ENCODE measurements around the gene LEMD3. TPM values are rescaled to one million over a fixed set of nuclear protein-coding genes. Genes with fewer than 3 reads are reported as not detected.

LEMD3 gene
- total RNA-seq, 4 donors from 2014 or later: 16.1 to 46.6 (median 30.0) TPM

DNA sequence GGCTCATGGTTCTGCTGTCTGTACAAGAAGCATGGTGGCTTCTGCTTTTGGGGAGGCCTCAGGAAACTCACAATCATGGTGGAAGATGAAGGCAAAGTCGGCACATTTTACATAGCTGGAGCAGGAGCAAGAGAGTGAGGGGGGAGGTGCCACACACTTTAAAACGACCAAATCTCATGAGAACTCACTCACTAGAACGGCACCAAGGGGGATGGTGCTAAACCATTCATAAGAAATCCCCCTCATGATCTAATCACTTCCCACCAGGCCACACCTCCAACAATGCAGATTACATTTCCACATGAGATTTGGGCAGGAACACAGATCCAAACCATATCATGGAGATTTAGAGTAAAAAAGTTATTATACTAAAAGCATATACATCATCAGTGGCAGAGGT, 13.6 kb upstream of the LEMD3 start:
- Histone ChIP-seq H3K4me1 (no peaks in the 10 kb centered on the region), H3K36me3 (no peaks in the 10 kb centered on the region), H3K4me3 (no peak overlapping the region), H3K27me3 (peaks cover 0 to 24% (median 0%) of the 10 kb centered on the region in 4 donors), H3K27ac (no peak overlapping the region), H3K9me3 (no peaks in the 10 kb centered on the region)
- intact Hi-C loops (cut with DNase I): no loop called here
- no peak for DNase-seq
- 53 to 71% methylated on average over 3 of the region's 3 CpGs for WGBS, 2 donors
- TF ChIP-seq, protein P1, sequence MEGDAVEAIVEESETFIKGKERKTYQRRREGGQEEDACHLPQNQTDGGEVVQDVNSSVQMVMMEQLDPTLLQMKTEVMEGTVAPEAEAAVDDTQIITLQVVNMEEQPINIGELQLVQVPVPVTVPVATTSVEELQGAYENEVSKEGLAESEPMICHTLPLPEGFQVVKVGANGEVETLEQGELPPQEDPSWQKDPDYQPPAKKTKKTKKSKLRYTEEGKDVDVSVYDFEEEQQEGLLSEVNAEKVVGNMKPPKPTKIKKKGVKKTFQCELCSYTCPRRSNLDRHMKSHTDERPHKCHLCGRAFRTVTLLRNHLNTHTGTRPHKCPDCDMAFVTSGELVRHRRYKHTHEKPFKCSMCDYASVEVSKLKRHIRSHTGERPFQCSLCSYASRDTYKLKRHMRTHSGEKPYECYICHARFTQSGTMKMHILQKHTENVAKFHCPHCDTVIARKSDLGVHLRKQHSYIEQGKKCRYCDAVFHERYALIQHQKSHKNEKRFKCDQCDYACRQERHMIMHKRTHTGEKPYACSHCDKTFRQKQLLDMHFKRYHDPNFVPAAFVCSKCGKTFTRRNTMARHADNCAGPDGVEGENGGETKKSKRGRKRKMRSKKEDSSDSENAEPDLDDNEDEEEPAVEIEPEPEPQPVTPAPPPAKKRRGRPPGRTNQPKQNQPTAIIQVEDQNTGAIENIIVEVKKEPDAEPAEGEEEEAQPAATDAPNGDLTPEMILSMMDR (IDR thresholded peaks at IDR 0.05): no peak
- TF ChIP-seq POLR2A (IDR thresholded peaks at IDR 0.05): no peak

GRCh38 chr12:65156366-65156841, 13.0 kb upstream of the LEMD3 start:
- H3K4me1 ChIP-seq: no peaks in the 10 kb centered on the region
- intact Hi-C loops (cut with DNase I): no loop called here
- H3K9me3 ChIP-seq: no peaks in the 10 kb centered on the region
- no peak overlapping the region for H3K4me3 ChIP-seq
- no peaks in the 10 kb centered on the region for H3K36me3 ChIP-seq
- DNase-seq: no peak
- 48 to 61% methylated on average over 2 of the region's 2 CpGs for WGBS, 2 donors
- no peak for TF ChIP-seq POLR2A (IDR thresholded peaks at IDR 0.05)
- TF ChIP-seq, protein P1 (IDR thresholded peaks at IDR 0.05): no peak
- peaks cover 0 to 24% (median 0%) of the 10 kb centered on the region in 4 donors for H3K27me3 ChIP-seq
- H3K27ac ChIP-seq: no peak overlapping the region

GRCh38 chr12:65157091-65157490, 12.3 kb upstream of the LEMD3 start:
- no peak for DNase-seq
- TF ChIP-seq, protein P1 (IDR thresholded peaks at IDR 0.05): no peak
- TF ChIP-seq POLR2A (IDR thresholded peaks at IDR 0.05): no peak
- H3K4me1 ChIP-seq: no peaks in the 10 kb centered on the region
- peaks cover 0 to 24% (median 0%) of the 10 kb centered on the region in 4 donors for H3K27me3 ChIP-seq
- H3K36me3 ChIP-seq: no peaks in the 10 kb centered on the region
- no peaks in the 10 kb centered on the region for H3K9me3 ChIP-seq
- intact Hi-C loops (cut with DNase I): no loop called here
- no peak overlapping the region for H3K4me3 ChIP-seq
- 88 to 93% methylated on average over 4 of the region's 4 CpGs for WGBS, 2 donors
- H3K27ac ChIP-seq: no peak overlapping the region

GRCh38 chr12:65162609-65163008, 6.8 kb upstream of the LEMD3 start:
- H3K9me3 ChIP-seq: no peaks in the 10 kb centered on the region
- H3K27ac ChIP-seq: no peak overlapping the region
- no peaks in the 10 kb centered on the region for H3K4me1 ChIP-seq
- H3K4me3 ChIP-seq: no peak overlapping the region
- peaks cover 0 to 44% (median 0%) of the 10 kb centered on the region in 4 donors for H3K27me3 ChIP-seq
- no peaks in the 10 kb centered on the region for H3K36me3 ChIP-seq
- DNase-seq: no peak
- TF ChIP-seq, protein P1 (IDR thresholded peaks at IDR 0.05): no peak
- TF ChIP-seq POLR2A (IDR thresholded peaks at IDR 0.05): no peak
- intact Hi-C loops (cut with DNase I): no loop called here
- WGBS, 2 donors: 82 to 100% methylated on average over 1 of the region's 1 CpG

GRCh38 chr12:65164244-65164643, 5.1 kb upstream of the LEMD3 start:
- DNase-seq: no peak

More at GRCh38 chr12:65164244-65164643, 5.1 kb upstream of the LEMD3 start:
- Histone ChIP-seq H3K4me1 (peaks cover 0 to 9% (median 3%) of the 10 kb centered on the region in 3 donors), H3K9me3 (no peaks in the 10 kb centered on the region), H3K4me3 (no peak overlapping the region), H3K27me3 (peaks cover 0 to 44% (median 0%) of the 10 kb centered on the region in 4 donors), H3K27ac (no peak overlapping the region), H3K36me3 (no peaks in the 10 kb centered on the region)
- 90 to 100% methylated on average over 2 of the region's 2 CpGs for WGBS, 2 donors
- intact Hi-C loops (cut with DNase I): no loop called here
- TF ChIP-seq, protein P1 (IDR thresholded peaks at IDR 0.05): no peak
- no peak for TF ChIP-seq POLR2A (IDR thresholded peaks at IDR 0.05)

Measured in esophagus squamous epithelium (tissue), 5 donors.